K562 (cell line): ENCODE results near the gene CILP. TPM values are rescaled to one million over a fixed set of nuclear protein-coding genes. Genes with fewer than 3 reads are reported as not detected.

Experiments
- ARID2 ChIP-seq: fragments of 450-650 bp; IDR thresholded peaks from 2 replicates; pipeline ENCODE4 v1.6.1; 2017; ENCODE audit warnings: antibody characterized with exemption, mild to moderate bottlenecking
- DDX20 ChIP-seq: fragments of 450-650 bp; IDR thresholded peaks from 2 replicates; pipeline ENCODE4 v1.6.1; 2016; ENCODE audit warnings: missing genetic modification characterization, low read depth, mild to moderate bottlenecking, missing compliant biosample characterization, moderate library complexity
- DEAF1 ChIP-seq: fragments of 450-650 bp; formaldehyde crosslinking; IDR thresholded peaks from 2 replicates; pipeline ENCODE4 v1.4.0; 2020; ENCODE audit warnings: mild to moderate bottlenecking, moderate library complexity
- E2F1 ChIP-seq: sonication (generic); formaldehyde crosslinking; IDR thresholded peaks from 2 replicates; pipeline ENCODE4 v1.8.1; 2023; ENCODE audit warnings: mild to moderate bottlenecking, missing genetic modification reagents, moderate library complexity
- ESRRA ChIP-seq: fragments of 450-650 bp; IDR thresholded peaks from 2 replicates; pipeline ENCODE4 v1.6.1; 2014; ENCODE audit warnings: low read depth, mild to moderate bottlenecking, moderate library complexity, borderline replicate concordance
- EWSR1 ChIP-seq: fragments of 450-650 bp; IDR thresholded peaks from 2 replicates; pipeline ENCODE4 v1.6.1; 2018; ENCODE audit warnings: borderline replicate concordance, mild to moderate bottlenecking, low read depth, moderate library complexity; ENCODE audit not compliant: partially characterized antibody
- HMBOX1 ChIP-seq: sonication (generic); IDR thresholded peaks from 2 replicates; pipeline ENCODE4 v1.6.1; 2016
- HNRNPLL ChIP-seq: fragments of 200-400 bp; formaldehyde crosslinking; IDR thresholded peaks from 2 replicates; pipeline ENCODE4 v1.6.1; 2017; ENCODE audit warnings: low read length, low read depth, mild to moderate bottlenecking; ENCODE audit not compliant: poor library complexity, severe bottlenecking
- MAZ ChIP-seq, 2 experiments: fragments of 450-650 bp in 1 of 2; sonication (generic) in 1 of 2; formaldehyde crosslinking; IDR thresholded peaks in 1 of 2; conservative IDR thresholded peaks in 1 of 2; 2 replicates each; pipeline versions ENCODE4 v1.4.0 to v1.5.0; 2020; ENCODE audit warnings: mild to moderate bottlenecking in 1 of 2, missing genetic modification reagents in 1 of 2
- PCBP1 ChIP-seq: fragments of 200-400 bp; formaldehyde crosslinking; IDR thresholded peaks from 2 replicates; pipeline ENCODE4 v1.6.1; 2018; ENCODE audit warnings: mild to moderate bottlenecking, low read depth, low read length; ENCODE audit not compliant: poor library complexity, severe bottlenecking
- POLR2G ChIP-seq: fragments of 200-400 bp; formaldehyde crosslinking; IDR thresholded peaks from 2 replicates; pipeline ENCODE4 v1.6.1; 2017; ENCODE audit warnings: low read depth, mild to moderate bottlenecking, antibody characterized with exemption, low read length, moderate library complexity
- RAD21 ChIP-seq, 2 experiments: fragments of 250-450 bp in 1 of 2; fragments of 450-650 bp in 1 of 2; sonication (Bioruptor Pico) in 1 of 2; formaldehyde crosslinking in 1 of 2; IDR thresholded peaks in 1 of 2; conservative IDR thresholded peaks in 1 of 2; 2 replicates each; pipeline versions ENCODE4 v1.4.0 to v1.8.0; 2020 to 2022; ENCODE audit warnings: mild to moderate bottlenecking in 2 of 2, moderate library complexity in 1 of 2
- SMC3 ChIP-seq: conservative IDR thresholded peaks from 2 replicates; pipeline ENCODE4 v1.6.1; 2011; ENCODE audit warnings: low read depth, low read length, improper control_type of control experiment; ENCODE audit not compliant: insufficient read depth
- SOX6 ChIP-seq: fragments of 450-650 bp; IDR thresholded peaks from 2 replicates; pipeline ENCODE4 v1.6.1; 2014; ENCODE audit warnings: mild to moderate bottlenecking
- TAL1 ChIP-seq: fragments of 450-650 bp; IDR thresholded peaks from 2 replicates; pipeline ENCODE4 v1.6.1; 2016; ENCODE audit warnings: mild to moderate bottlenecking
- TEAD1 ChIP-seq, 2 experiments: fragments of 450-650 bp in 1 of 2; sonication (generic) in 1 of 2; formaldehyde crosslinking; IDR thresholded peaks; 2 replicates each; pipeline versions ENCODE4 v1.4.0 to v1.8.0; 2020 to 2022; ENCODE audit warnings: mild to moderate bottlenecking in 2 of 2, missing genetic modification reagents in 1 of 2
- THAP7 ChIP-seq: fragments of 250-450 bp; sonication (Bioruptor Pico); IDR thresholded peaks from 2 replicates; pipeline ENCODE4 v1.5.0; 2021
- ZBTB34 ChIP-seq: fragments of 250-450 bp; sonication (Bioruptor Pico); IDR thresholded peaks from 2 replicates; pipeline ENCODE4 v1.8.0; 2021; ENCODE audit warnings: mild to moderate bottlenecking, moderate library complexity
- ZFPM2 ChIP-seq: fragments of 250-450 bp; sonication (Bioruptor Pico); IDR thresholded peaks from 2 replicates; pipeline ENCODE4 v1.5.1; 2022; ENCODE audit warnings: mild to moderate bottlenecking
- ZNF695 ChIP-seq: fragments of 450-650 bp; formaldehyde crosslinking; IDR thresholded peaks from 2 replicates; pipeline ENCODE4 v1.4.0; 2020; ENCODE audit warnings: mild to moderate bottlenecking, moderate library complexity
- polyA plus RNA-seq, 8 experiments: library from polyadenylated mRNA; depleted of rRNA in 4 of 8; stranded (reverse) in 5 of 8; unstranded in 3 of 8; fragments of >200 nt; fragmentation: Nextera tagmentation in 2 of 8; fragmentation: Illumina TruSeq in 1 of 8; extraction: Ambion mirVana in 2 of 8; extraction: Trizol in 1 of 8; gene quantifications; 2 replicates each; pipeline versions ENCODE4 v1.2.1 to v1.2.3, GENCODE V29; 2011 to 2014; ENCODE audit warnings: inconsistent platforms in 1 of 8, missing spikeins in 1 of 8
- total RNA-seq, 7 experiments: library from RNA; depleted of rRNA in 6 of 7; stranded (reverse); fragments of >200 nt in 6 of 7; fragmentation: Illumina TruSeq in 2 of 7; extraction: Trizol in 2 of 7; gene quantifications; 2 replicates each; pipeline versions ENCODE4 v1.2.1 to v1.2.3, GENCODE V29; 2011 to 2021; ENCODE audit warnings: low replicate concordance in 1 of 7

Gene CILP
- total and polyA plus RNA-seq, 9 of the 15 experiments (the other 6 are each of a cell fraction or from before 2014, with no cell fraction given): 0.03 TPM; not detected in 8

GRCh38 chr15:65189102-65189740, 22.1 kb downstream of the CILP start (continued):
- TF ChIP-seq HMBOX1 (no peak), THAP7 (CRISPR knock-in tag) (no peak), ZNF695 (no peak), TEAD1 (CRISPR knock-in tag; IDR thresholded peaks at IDR 0.05) (no peak), POLR2G (no peak), ZBTB34 (no peak), DEAF1 (CRISPR knock-in tag) (peak; percentile 94), PCBP1 (no peak), SOX6 (no peak), E2F1 (CRISPR knock-in tag) (0 out of 2 replicates have a peak, but pooled peaks have one; percentile 34), ARID2 (peak; percentile 92), TAL1 (no peak), ESRRA (0 out of 2 replicates have a peak, but pooled peaks have one; percentile 14), DDX20 (no peak), EWSR1 (no peak), SMC3 (peak; percentile 75), ZFPM2 (CRISPR knock-in tag) (no peak), RAD21 (CRISPR knock-in tag; conservative IDR thresholded peaks at IDR 0.05 in 1 of 2, IDR thresholded peaks at IDR 0.05 in 1 of 2) (peak; percentile 97), MAZ (CRISPR knock-in tag; conservative IDR thresholded peaks at IDR 0.05 in 1 of 2, IDR thresholded peaks at IDR 0.05 in 1 of 2) (0 out of 4 replicates have a peak, but pooled peaks of 1 of the 2 experiments have one; percentile 36), HNRNPLL (no peak)
